HG03196 (cell line): ENCODE measurements around the gene OR4L1.
"Not testable (repeated sequence)": the region's sequence is repeated elsewhere in the genome, so short reads cannot be mapped to it uniquely, and the experiment has no call there.

ENCODE experiments used
- ATAC-seq: cut with Tn5 transposase; IDR thresholded peaks from one replicate; pipeline ENCODE4 v1.9.1; 2021; ENCODE audit not compliant: unreplicated experiment

Gene OR4L1, protein sequence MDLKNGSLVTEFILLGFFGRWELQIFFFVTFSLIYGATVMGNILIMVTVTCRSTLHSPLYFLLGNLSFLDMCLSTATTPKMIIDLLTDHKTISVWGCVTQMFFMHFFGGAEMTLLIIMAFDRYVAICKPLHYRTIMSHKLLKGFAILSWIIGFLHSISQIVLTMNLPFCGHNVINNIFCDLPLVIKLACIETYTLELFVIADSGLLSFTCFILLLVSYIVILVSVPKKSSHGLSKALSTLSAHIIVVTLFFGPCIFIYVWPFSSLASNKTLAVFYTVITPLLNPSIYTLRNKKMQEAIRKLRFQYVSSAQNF

DNA sequence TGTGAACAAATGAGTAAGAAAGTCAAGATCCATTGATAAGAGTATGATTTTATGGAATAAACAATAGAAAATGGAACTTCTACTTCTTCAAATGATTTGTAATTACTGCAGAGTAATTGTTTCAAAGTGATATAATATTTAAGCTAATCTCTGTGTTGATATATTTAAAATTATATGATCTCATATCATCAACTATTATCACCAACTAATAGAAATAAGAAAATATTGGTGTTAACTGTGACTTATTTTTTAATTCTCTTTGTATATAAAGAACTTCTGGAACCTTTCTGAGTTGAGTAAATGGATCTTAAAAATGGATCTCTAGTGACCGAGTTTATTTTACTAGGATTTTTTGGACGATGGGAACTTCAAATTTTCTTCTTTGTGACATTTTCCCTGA lies at the start of gene OR4L1:
TSS of gene OR4L1 (plus strand) at position 301 of the 400 bp plus-strand sequence. CDS start at position 301, 0 bp downstream.
- ATAC-seq = no peak

DNA sequence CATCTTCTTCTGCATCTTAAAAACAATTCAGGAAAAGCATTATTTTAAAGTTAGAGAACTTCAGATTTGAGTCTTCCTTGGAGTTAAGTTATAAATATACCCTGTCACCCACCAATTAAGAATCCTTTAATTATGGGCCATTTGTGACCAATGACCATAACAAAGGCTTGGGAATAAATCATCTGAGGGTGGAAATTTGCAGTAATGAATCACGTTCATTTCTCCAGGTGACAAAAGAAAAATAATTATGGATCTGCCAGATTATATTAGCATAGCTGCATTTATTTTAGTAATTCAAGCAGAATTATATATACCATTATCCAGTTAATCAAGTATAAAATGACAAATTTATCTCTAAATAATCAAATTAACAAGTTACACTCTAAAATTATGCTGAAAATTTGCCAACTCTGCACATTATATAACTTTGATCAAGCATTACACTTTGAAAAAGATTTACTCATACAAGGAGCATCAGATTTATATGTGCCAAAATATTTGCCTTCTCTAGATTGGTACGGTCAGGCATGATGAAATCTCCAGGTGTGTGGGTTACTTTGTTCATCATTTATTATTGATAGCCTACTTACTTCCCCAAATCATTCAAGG lies 40.5 kb upstream of the OR4L1 start, which contains the start of gene OR4K14:
TSS of gene OR4K14 (minus strand) at position 51 of the 609 bp plus-strand sequence. CDS start 4,114 bp downstream, outside the sequence.
- ATAC-seq = no peak

DNA sequence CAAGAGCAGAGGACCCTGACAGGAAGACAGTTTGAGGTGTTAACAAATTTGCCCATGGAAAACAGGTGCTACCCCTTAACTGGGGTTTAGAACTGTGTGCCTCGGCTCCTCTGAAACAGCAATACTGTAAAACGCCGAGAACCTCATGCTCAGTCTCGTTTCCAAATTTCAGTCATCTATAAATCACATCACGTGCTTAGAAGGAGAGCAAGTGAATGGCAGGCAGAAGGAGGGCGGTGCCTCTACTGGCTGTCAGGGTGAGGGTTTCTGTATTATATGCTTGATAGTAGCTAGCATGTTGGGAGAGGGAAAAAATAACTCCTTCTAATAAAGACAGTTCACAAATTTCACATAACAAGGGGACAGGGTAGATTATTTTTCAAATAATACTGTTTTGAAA lies 28.8 kb upstream of the OR4L1 start:
- no peak for ATAC-seq

DNA sequence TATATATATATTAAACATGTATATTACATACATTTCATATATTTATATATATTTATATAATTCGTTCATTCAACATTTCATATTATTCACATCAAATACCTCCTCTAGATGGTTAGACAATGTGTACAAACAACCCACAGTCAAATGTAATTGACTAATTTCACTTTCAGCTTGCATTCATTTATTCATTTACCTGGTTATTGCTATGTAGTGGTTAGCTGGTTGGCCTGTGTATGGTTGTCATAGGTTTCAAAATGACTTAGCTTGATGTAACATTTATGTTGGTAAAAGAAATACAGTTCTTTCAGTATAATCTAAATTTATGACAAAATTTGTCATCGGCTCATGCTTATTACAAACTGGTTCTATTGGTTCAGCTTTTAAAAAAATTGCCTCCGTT lies 24.4 kb upstream of the OR4L1 start:
- ATAC-seq = no peak

DNA sequence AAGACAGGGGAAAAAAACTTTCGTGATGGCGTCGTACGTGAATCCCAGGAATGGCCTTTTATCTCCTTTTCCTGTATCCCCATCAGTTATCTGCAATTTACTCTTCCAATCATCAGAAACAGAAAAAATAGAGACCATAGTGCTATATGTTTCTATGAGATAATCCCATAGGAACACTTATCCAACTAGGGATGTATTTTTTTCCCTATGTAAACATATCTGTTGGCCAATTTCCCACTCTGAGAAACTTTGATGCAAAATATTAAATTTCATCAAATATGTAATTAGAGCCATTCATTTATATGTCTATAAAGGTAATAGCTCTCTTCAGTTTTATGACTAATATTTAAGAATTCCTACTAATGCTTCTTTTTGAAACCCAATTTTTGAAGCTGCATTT lies 23.9 kb upstream of the OR4L1 start, which contains the start of gene OR4K13:
TSS of gene OR4K13 (minus strand) at position 101 of the 400 bp plus-strand sequence. CDS start 1,280 bp downstream, outside the sequence.
- no peak for ATAC-seq

DNA sequence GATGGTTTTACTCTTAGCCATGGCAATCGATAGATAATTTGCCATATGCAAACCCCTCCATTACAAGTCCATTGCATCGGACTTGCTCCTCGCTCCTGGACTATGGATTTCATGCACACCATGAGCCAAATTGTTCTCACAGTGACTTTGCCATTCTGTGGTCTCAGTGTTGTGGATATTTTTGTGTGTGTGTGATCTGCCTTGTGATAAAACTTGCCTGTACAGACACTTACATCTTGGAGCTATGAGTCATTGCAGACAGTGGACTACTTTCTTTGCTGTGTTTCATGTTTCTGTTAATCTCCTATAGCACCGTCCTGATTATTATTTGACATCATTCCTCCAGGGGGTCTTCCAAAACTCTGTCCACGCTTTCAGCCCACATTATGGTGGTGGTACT lies 15.6 kb upstream of the OR4L1 start:
- no peak for ATAC-seq

DNA sequence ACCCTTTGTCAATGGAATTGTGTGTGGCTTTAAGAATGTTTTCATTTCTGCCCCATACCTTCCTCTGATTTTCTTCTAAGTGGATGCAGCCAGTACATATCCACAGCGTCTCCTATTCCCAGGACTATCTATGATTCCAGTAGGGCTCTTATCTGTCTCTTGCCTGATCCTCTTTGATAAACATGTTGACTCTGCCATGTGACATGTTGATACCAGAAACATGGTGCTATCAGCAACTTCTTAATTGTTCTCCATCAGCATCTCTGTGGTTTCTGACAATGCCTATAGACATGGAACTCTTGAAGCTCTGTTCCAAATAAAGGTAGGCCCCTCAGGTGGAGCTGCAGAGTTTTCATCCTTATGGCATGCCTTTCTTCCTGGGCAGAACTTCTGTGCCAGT lies 11.6 kb upstream of the OR4L1 start:
- ATAC-seq = no peak

DNA sequence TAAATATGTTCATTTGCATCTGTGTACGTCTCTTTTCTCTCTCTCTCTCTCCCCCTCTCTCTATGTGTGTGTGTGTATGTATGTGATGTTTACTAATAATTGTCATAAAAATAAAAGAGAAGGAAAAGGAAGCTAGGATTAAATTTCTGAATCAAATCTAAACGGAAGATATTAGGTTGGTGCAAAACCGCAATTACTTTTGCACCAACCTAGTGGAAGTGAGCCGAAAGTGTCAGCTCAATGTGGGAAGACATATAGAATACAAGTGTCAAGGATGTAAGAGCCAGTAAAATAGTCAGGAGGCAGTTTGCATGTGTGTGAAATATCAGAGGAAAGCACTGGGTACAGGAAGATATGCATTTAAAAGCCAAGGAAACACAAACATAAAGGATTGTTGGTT lies 32.2 kb downstream of the OR4L1 start:
- no peak for ATAC-seq

DNA sequence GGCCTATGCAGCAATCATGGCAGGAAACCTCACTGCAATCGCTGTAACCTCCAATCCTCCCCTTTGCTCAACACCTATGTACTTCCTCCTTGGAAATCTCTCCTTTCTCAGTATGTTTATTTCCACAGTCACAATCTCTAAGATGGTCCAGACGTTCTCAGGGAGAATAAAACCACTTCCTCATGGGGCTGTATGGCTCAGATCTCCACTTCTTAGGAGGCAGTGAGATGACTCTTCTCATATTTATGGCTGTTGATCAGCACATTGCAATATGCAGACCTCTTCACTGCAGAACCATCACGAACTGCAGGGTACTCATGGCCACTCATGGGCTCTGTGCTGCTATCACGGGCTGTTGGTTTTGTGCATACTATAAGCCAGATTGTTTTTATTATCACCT lies 33.6 kb downstream of the OR4L1 start:
- ATAC-seq = no peak

DNA sequence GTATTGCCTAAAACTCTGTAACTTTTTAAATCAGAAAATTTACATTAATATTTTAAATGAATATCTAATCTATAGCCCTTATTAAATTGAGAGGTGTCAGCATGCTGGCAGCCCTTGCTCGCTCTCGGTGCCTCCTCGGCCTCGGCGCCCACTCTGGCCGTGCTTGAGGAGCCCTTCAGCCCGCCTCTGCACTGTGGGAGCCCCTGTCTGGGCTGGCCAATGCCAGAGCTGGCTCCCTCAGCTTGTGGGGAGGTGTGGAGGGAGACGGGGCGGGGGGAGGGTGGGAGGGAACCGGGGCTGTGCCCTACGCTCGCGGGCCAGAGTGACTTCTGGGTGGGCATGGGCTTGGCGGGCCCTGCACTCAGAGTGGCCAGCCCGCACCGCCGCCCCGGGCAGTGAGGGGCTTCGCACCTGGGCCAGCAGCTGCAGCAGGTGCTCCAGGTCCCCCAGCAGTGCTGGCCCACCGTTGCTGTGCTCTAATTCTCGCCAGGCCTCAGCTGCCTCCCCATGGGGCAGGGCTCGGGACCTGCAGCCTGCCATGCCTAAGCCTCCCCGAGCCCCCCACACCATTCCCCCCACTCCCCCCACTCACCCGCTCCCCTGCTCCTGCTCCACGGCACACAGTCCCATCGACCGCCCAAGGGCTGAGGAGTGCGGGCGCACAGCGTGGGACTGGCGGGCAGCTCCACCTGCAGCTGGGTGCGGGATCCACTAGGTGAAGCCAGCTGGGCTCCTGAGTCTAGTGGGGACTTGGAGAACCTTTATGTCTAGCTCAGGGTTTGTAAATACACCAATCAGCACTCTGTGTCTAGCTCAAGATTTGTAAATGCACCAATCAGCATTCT lies 39.3 kb downstream of the OR4L1 start:
- ATAC-seq = not testable (repeated sequence)

DNA sequence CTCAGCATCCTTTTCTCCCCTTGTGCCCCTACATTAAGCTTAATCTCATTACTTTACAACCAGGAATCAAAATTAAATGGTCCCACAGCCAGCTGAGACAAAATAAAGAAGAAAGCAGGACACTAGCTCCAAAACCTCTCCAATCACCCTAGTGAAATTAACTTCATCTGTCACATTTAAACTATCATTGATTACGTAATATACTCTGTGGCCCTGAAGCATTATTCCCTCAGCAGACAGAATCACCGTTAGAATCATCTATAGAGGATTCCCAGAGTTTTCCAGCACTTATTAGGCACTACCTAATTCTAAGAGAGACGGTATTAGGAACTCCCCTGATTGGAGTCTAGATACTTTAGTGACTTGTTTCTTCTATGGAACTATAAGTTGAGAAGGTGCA lies 50.6 kb downstream of the OR4L1 start, which contains the start of gene OR4K17:
TSS of gene OR4K17 (plus strand) at position 302 of the 400 bp plus-strand sequence. CDS start 6,761 bp downstream, outside the sequence.
- ATAC-seq = no peak
